NCI-H2196 treated with DMSO at 0.1 percent for 48 hours (cell line): ENCODE results near the gene XAB2.

Source experiments
- DNase-seq: peaks from one replicate; lab custom pipeline; 2025; ENCODE audit not compliant: unreplicated experiment; lab: John Stamatoyannopoulos, UW

The XAB2 gene

DNA sequence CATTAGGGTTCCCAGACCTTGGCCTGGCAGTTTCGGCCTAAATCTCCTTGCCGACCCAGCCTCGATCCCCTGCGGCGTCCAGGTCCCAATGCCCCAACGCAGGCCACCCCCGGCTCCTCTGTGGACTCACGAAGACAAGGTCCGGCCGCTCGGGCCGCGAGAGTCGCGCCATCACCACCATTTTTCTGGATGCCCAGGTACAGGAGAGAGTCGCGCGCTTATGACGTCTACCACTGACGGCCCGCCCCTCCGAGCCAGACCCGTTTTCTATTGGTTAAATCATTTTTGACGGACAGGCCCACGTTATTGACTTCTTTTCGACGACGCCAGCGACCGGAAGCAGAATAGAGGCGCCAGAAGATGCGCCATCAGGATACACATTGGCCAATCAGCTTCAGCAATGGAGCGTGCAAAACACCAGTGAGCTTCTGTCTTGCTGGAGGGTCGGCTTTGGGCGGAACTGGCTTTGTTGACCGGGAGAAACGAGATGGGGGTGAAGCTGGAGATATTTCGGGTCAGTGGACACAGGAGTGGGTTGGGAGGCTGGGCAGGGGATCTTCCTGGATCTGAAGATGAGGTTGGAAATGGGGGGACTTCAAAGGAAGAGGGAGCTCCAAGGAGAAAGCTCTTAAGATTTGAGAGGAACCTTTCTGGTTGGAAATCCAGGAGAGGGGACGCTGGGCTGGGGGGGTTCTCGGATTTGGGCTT lies at the start of gene XAB2, which contains the start of gene PET100:
Gene XAB2 (minus strand): TSS at position 199 of the 708 bp plus-strand sequence. CDS start 18 bp downstream, at position 181.
Gene PET100 (plus strand): TSS at position 447 of the 708 bp plus-strand sequence. CDS start 41 bp downstream, at position 488.
- DNase-seq: peak; percentile 96

DNA sequence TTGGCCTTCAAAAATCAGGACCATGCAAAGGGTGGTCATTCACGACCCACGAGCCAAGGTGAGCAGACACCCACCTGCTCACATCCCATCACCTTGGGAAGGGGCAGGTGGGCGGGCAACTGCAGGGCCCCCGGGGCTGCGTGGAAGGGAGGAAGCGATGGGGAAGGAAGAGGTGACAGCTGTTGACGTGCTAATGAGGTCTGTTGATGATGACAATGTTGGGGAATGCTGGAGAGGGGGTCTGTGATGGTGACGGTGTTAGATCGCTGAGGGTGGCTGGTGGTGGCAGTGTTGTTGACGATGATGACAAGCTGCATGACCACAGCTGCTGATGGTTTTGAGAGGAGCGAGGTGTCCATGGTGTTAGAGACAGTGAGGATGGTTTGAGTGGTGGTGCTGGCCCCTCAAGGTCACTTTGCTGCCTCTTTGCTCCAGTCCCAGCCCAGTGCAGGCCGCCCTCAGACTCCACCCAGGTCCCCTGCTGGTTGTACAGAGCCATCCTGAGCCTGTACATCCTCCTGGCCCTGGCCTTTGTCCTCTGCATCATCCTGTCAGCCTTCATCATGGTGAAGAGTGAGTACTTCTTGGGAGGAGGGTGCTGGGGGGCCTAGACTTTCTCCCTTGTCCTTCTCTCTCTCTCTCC lies 48.4 kb upstream of the XAB2 start:
- no peak for DNase-seq

DNA sequence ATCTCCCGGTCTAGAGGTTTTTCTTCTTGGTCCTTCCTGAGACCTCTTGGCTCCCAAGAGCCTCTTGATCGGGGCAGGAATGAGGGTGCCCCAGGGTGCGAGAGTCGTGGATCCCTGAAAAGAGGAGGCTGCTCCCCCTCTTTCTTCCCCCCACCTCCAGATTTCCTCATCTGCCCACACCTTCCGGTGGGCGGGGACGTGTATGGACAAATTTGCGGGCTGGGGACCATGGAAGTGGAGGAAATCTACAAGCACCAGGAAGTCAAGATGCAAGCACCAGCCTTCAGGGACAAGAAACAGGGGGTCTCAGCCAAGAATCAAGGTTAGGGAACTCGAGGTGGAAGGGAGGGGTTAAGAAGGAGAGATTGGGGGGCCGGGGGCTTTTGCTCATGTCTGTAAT lies 47.5 kb upstream of the XAB2 start, which contains the start of gene MCEMP1:
Gene MCEMP1 (plus strand): TSS at position 237 of the 400 bp plus-strand sequence. CDS start 31 bp downstream, at position 268.
- no peak for DNase-seq

DNA sequence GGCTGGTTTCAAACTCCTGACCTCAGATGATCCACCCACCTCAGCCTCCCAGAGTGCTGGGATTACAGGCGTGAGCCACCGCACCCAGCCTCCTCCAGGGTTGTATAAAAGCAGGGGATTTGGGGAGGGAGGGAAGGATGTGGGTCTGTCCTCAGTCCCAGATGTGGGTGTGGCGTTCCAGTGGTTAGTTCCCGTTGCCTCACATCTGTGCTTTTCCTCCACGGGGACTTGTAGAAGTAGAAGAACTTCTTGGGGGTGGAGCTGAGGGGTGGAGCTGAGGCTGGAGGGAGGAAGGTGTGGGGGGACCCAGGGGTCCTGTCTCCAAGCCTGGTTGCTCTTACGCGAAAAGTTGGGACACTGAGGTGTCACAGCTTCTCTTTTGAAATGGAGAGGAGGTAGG lies 47.0 kb upstream of the XAB2 start:
- no peak for DNase-seq

DNA sequence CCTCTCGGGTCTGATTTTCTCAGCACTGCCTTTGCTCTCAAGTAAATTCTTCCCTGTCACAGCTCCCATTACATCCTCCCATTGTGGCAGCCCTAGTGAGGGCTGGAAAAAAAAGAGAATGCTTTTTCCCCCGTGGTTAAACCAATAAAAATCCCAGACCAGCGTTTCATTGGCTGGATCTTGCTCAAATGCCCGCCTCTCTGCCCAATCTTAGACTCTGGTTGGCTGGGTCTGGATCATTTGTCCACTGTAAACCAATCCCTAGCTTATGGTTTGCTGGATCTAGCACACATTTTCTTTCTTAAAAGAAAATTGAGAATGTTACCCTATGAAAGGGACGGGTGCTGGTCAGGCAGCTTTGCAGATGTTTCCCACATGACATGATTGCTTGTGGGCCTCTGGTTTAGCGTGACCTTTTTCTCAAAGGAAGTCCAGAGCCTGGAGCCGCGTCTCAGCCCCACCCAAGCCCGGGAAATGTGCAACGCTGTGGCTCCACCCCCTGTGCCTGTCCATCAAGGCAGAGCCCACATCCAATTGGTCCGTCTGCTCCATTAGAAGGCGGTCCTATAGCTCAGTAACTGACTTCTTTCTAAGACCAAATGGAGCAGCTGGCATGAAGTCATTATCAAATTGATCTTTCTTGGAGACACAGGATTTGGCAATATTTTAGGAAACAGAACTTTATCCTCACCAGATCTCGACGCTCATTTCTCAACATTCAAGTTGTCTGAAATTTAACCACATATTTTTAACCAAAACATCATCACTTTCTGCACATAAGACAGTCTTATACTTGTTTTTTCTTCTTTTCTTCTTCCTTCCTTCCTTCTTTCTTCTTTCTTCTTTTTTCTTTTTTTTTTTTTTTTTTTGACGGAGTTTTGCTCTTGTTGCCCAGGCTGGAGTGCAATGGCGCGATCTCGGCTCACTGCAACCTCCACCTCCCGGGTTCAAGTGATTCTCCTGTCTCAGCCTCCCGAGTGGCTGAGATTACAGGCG lies 45.0 kb upstream of the XAB2 start:
- DNase-seq: peak; percentile 14

DNA sequence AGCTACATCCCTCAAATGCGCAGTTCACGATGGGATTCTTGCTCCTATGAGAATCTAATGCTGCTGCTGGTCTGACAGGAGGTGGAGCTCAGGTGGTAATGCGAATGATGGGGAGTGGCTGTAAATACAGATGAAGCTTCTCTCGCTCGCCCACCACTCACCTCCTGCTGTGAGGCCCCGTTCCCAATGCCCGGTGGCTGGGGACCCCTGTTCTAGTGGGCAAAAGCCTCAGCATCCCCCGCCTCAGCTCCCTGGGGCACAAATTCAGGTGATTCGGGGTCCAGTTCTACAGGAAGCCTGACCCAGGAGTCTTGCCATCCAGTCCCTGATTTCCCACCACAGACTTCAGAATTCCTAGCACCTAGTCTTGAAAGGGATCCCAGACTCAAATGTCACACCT lies 43.2 kb upstream of the XAB2 start:
- DNase-seq: no peak

DNA sequence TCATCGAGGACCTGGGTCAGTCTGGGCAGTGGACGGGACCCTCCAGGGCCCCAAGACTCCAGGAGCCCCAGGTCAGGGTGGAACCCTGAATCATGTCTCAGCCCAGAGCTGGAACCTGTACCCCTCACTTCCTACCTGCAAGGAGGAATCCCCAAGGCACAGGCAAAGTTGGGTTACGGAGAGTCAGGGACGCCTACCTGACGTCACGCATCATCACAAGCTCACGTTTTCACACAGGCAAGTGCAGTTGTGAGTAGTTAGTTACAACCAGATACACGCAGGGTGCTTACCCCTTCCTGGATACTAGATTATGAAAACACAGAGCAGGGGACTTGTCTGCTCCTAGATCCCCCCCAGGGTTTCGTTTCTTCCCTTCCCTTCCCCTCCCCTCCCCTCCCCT lies 41.4 kb upstream of the XAB2 start:
- no peak for DNase-seq

DNA sequence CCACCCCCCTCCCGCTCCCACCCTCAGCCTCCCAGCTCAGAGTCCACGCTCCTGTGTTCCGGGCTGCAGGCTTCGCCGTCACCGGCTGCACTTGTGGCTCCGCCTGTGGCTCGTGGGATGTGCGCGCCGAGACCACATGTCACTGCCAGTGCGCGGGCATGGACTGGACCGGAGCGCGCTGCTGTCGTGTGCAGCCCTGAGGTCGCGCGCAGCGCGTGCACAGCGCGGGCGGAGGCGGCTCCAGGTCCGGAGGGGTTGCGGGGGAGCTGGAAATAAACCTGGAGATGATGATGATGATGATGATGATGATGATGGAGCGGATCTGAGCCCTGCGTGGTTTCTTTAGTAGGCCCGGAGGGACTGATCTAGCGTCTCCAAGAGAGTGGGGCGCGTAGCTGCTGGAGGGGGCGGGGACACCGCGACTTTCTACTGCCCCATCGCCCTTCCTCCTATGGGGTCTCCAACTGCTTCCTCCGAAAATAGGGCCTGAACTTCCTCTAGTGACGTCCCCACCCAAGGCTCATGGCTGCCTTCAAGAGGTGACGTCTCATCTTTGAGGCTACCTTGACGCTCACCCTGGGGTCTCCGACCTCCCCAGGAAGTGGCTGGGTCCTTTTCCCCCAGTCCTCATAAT lies 40.9 kb upstream of the XAB2 start:
- no peak for DNase-seq

DNA sequence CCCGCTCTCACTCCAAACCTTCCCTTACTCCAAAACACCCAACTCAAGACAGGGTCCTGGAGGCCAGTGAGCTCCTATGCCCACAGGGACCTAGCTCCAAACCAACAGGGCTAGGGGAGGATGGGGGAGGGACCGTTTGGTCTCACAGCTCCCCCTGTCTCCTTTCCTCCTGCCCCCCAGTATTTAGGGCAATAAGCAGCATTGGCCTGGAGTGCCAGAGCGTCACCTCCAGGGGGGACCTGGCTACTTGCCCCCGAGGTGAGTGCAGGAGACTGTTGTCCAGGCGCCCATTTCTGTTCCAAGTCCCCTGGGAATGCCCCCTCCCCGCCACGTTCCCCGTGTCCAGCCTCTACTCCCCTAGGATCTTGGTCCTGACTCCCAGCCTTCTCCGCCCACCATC lies 40.3 kb upstream of the XAB2 start:
- DNase-seq: no peak

DNA sequence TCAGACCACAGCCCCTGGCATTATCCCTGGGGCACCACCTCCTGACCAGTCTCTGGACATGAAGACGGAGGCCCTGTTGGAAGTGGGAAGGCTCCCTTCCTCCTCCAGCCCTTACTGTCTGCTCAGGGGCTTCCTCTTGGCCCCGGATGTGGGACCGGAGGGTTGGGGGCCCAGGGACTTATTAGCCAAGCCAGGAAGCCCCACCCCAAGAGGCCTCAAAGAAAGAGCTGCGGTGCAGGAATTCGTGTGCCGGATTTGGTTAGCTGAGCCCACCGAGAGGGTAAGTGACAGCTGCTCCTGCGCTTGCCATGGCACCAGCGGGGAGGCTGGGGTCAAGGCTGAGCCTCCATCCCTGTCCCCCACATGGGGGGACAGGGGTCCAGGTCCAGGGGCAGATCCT lies 39.5 kb upstream of the XAB2 start, which contains the start of gene RETN:
Gene RETN (plus strand): TSS at position 208 of the 400 bp plus-strand sequence. CDS start 278 bp downstream, outside the sequence.
- DNase-seq: no peak

DNA sequence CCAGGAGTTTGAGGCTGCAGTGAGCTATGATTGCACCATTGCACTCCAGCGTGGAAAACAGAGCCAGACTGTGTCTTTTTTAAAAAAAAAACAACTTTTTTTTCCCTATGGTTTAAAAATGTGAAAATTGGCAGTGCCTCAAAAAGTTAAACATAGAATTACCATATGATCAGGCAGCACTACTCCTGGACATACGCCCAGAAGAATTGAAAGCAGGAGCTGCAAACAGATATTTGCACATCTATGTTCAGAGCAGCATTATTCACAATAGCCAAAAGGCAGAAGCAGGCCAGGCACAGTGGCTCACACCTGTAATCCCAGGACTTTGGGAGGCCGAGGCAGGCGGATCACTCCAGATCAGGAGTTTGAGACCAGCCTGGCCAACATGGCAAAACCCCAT lies 35.7 kb upstream of the XAB2 start:
- no peak for DNase-seq

DNA sequence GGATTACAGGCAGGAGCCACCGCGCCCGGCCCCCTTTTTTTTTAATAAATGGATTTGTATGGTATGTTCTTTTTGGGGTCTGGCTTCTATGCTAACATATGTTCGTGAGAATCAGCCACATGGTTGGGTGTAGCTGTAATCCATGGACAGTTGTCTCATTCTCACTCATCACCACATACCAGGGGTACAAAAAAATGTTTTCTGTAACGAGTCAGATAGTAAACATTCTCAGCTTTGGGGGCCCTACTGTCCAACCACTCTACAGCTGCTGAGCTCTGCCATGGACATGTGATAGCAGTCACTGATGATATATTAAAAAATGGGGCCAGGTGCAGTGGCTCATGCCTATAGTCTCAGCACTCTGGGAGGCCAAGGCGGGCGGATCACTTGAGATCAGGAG lies 34.4 kb upstream of the XAB2 start:
- DNase-seq: no peak

DNA sequence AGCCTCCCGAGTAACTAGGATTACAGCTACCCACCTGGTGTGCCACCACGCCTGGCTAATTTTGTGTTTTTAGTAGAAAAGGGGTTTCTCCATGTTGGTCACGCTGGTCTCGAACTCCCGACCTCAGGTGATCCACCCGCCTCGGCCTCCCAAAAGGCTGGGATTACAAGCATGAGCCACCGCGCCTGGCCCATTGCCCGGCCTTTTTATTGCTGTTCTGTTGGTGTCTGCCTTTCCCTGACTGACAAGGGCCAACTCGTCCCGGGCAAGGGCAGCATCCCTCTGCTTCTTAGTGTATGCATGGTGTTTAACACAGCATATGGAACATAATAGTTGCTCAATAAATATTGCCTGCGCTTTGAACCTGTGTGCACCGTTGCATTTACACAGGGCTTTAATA lies 33.3 kb upstream of the XAB2 start:
- no peak for DNase-seq

DNA sequence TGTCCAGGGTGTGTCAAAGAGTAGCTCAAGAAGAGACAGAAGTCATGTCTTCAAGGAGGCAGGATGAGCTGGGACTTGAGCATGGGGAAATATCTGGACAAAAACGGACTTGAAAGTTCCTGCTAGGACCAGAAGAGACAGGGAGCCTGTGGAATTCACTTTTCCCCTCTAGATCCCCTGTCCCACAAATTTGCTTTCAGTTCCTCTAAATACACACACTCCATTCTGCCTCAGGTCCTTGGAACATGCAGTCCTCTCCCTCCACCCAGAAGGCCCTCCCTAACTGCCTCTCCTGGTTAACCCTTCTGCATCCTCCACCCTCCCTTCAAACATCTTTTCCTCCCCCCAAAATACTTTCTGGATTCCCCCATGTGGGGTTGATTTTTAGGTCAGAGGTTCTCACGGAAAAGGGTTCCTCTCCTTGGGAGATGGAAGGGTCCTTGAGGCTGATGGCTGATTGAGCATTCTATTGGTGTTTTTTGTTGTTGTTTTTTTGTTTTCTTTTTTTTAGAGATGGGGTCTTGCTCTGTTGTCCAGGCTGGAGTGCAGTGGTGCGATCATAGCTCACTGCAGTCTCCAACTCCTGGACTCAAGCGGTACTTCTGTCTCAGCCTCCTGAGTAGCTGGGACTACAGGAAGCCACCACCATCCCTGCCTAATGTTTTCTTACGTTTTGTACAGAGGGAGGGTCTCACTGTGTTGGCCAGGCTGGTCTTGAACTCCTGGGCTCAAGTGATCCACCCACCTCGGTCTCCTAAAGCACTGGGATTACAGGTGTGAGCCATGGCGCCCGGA lies 32.6 kb upstream of the XAB2 start:
- DNase-seq: no peak

DNA sequence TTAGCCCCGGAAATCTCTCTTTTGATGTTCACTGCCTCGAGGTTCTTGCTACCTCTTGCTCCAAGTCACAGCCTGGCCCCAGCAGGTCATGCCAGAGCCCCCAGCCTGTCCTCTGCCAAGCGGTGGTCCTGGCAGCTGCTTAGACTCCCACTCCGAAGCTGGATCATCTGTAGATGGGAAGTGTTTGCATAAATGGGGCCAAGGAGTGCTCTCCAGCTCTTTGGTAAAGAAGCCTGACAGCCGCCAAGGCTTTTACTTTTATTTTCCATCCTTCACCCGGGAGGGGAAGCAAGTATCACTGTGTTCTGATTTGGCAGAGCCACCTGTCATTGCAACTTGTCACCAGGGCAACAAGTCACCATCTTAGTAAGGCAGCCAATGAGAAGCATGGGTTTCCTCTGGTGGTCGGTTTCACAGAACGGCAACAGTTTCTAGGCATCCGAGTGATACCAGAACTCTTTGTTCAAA lies 28.9 kb upstream of the XAB2 start:
- DNase-seq: peak; percentile 9

DNA sequence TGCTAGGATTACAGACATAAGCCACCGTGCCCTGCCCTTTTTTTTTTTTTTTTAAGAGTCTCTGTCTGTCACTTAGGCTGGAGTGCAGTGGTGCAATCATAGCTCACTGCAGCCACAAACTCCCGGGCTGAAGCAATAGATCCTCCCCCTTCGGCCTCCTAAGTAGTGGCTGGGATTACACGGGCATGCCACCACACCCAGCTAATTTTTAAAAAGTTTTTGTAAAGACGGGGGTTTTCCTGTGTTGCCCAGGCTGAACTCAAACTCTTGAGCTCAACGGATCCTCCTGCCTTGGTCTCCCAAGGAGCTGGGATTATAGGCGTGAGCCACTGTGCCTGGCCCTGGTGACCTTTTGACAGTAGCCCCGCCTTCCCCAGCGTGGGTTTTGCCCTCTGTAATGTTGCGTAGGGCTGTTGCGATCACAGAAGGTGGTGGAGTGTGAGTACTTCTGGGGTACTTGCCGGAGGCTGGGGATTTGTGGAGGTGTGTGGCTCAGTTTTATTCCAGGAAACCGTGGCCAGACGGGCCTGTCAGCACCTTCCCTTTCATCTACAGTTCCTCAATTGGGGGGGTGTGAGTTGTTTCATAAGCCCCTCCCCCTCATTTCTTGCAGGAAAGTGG lies 27.9 kb upstream of the XAB2 start:
- no peak for DNase-seq

DNA sequence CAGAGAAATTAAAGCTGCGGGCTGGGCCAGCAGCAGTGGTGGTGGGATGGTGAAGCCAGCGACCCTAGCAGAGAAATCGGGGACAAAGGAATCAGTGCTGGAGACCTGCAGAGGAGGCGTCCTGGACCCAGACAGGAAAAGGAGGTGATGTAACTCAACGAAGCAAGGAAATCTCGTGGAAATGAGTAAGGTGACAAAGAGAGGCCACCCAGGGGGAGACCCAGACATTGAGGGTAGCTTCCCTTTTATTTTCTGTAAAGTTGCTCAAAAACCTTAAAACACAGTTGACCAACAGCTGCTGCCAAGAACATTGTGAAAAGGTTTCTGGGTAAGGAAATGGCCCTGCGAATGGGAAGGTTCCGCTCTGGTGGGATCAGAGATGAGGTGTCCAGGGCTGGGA lies 26.2 kb upstream of the XAB2 start:
- no peak for DNase-seq

DNA sequence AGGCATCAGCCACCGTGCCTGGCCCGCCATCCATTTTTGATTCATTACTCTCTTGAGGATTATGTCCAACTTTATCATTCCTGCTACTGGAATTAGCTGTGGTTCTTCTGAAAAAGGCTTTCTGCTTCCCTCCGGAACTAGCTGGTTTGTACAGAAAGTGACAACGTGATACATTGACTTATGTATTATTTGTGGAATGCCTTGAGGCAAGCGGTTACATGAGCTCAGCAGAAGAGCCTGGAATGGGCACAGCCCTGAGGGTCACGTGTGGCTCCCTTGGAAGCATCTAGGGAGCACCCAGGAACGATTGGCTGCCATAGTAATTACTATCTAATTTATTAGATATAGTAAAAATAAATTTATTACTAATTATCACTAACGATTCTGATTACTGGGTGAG lies 25.1 kb upstream of the XAB2 start:
- DNase-seq: no peak

DNA sequence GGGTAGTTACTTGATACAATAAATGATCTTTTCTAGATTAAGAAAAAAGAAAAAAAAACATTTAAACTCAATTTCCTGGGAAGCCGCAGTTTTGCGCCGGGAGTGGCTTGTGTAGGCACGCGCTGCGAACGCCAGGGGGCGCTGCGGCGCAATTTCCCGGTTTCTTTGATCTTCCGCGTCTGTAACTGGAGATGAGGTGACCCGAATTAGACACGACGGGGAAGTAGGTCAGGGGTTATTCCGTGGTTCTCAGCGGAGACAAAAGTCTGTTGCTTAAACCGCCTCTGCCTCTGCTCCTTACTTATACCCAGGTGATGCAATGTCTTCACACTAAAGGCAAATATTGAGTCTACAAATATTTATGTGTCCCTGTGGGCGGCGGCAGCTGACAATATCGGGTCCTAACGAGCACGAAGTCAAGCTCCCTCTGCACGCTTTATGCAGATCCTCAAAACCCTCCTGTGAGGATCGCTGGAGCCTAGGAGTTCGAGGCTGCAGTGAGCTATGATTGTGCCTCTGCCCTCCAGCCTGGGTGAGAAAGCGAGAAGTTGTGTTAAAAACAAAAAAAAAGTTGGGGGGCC lies 22.8 kb upstream of the XAB2 start:
- DNase-seq: peak; percentile 84
